HEK293 (cell line): ENCODE data around the gene PDCL3.

Experiments used
- CTCF ChIA-PET: fragments of 350-600 bp; formaldehyde crosslinking; extraction: SDS; loops from one replicate; lab custom pipeline; 2021; ENCODE audit warnings: antibody characterized with exemption; lab: Yijun Ruan, JAX
- POLR2A ChIA-PET: fragments of 300-600 bp; formaldehyde crosslinking; extraction: SDS; loops from one replicate; lab custom pipeline; 2020; ENCODE audit warnings: antibody characterized with exemption, inconsistent platforms; lab: Yijun Ruan, JAX
- H3K27ac ChIP-seq: fragments of 200-500 bp; sonication (Bioruptor generic); 2 replicates; pipeline ENCODE4 v1.5.1; 2014; ENCODE audit warnings: low read depth, low read length, control low read depth, inconsistent platforms; ENCODE audit errors: extremely low read depth
- H3K36me3 ChIP-seq, 2 experiments: fragments of 200-500 bp in 1 of 2; sonication (Bioruptor generic) in 1 of 2; 1 replicate in 1 of 2; 2 replicates in 1 of 2; pipeline ENCODE4 v1.5.1; 2014 to 2017; ENCODE audit warnings: inconsistent platforms in 2 of 2, low read length in 2 of 2; ENCODE audit not compliant: control insufficient read depth in 2 of 2, insufficient read depth in 1 of 2
- H3K4me1 ChIP-seq: fragments of 200-500 bp; sonication (Bioruptor generic); 2 replicates; pipeline ENCODE4 v1.5.1; 2014; ENCODE audit warnings: mild to moderate bottlenecking, low read length, inconsistent platforms; ENCODE audit not compliant: control insufficient read depth, insufficient read depth
- H3K4me3 ChIP-seq: 2 replicates; pipeline ENCODE4 v1.5.1; 2011; ENCODE audit warnings: low read depth, mild to moderate bottlenecking, control low read depth, low read length, moderate library complexity
- H3K9me3 ChIP-seq: fragments of 200-500 bp; sonication (Bioruptor generic); 2 replicates; pipeline ENCODE4 v1.5.1; 2014; ENCODE audit warnings: low read depth, low read length, inconsistent platforms; ENCODE audit not compliant: control insufficient read depth, insufficient read depth
- KLF10 ChIP-seq: fragments of 450-650 bp; IDR thresholded peaks from 2 replicates; pipeline ENCODE4 v1.5.1; 2018; ENCODE audit warnings: missing biosample characterization, mild to moderate bottlenecking, missing genetic modification characterization
- KLF16 ChIP-seq: fragments of 450-650 bp; formaldehyde crosslinking; IDR thresholded peaks from 2 replicates; pipeline ENCODE4 v1.5.1; 2017; ENCODE audit warnings: missing biosample characterization, missing genetic modification characterization
- PRDM1 ChIP-seq: fragments of 450-650 bp; formaldehyde crosslinking; IDR thresholded peaks from 2 replicates; pipeline ENCODE4; 2016; ENCODE audit warnings: missing biosample characterization, missing genetic modification characterization
- SP2 ChIP-seq: fragments of 450-650 bp; formaldehyde crosslinking; IDR thresholded peaks from 2 replicates; pipeline ENCODE4 v1.5.1; 2016; ENCODE audit warnings: missing biosample characterization, missing genetic modification characterization
- ZBTB1 ChIP-seq: fragments of 450-650 bp; formaldehyde crosslinking; IDR thresholded peaks from 2 replicates; pipeline ENCODE4 v1.5.1; 2016; ENCODE audit warnings: missing biosample characterization, missing genetic modification characterization
- ZFHX2 ChIP-seq: fragments of 450-650 bp; formaldehyde crosslinking; conservative IDR thresholded peaks from 2 replicates; pipeline ENCODE4 v1.5.1; 2016; ENCODE audit warnings: missing biosample characterization, missing genetic modification characterization
- ZNF10 ChIP-seq: fragments of 450-650 bp; formaldehyde crosslinking; IDR thresholded peaks from 2 replicates; pipeline ENCODE4 v1.5.1; 2017; ENCODE audit warnings: missing biosample characterization, missing genetic modification characterization
- ZNF133 ChIP-seq: fragments of 450-650 bp; formaldehyde crosslinking; IDR thresholded peaks from 2 replicates; pipeline ENCODE4 v1.5.1; 2016; ENCODE audit warnings: missing biosample characterization, missing genetic modification characterization
- ZNF16 ChIP-seq: fragments of 450-650 bp; formaldehyde crosslinking; IDR thresholded peaks from 2 replicates; pipeline ENCODE4 v1.5.1; 2016; ENCODE audit warnings: low read depth, missing biosample characterization, missing genetic modification characterization
- ZNF202 ChIP-seq: fragments of 450-650 bp; formaldehyde crosslinking; IDR thresholded peaks from 2 replicates; pipeline ENCODE4 v1.5.1; 2016; ENCODE audit warnings: missing biosample characterization, missing genetic modification characterization, borderline replicate concordance
- ZNF24 ChIP-seq: fragments of 450-650 bp; formaldehyde crosslinking; IDR thresholded peaks from 2 replicates; pipeline ENCODE4 v1.5.1; 2016; ENCODE audit warnings: missing biosample characterization, missing genetic modification characterization
- ZNF366 ChIP-seq: fragments of 450-650 bp; formaldehyde crosslinking; conservative IDR thresholded peaks from 2 replicates; pipeline ENCODE4 v1.5.1; 2016; ENCODE audit warnings: missing biosample characterization, missing genetic modification characterization
- ZNF394 ChIP-seq: fragments of 450-650 bp; formaldehyde crosslinking; IDR thresholded peaks from 2 replicates; pipeline ENCODE4 v1.5.1; 2016; ENCODE audit warnings: missing biosample characterization, missing genetic modification characterization, mild to moderate bottlenecking, moderate library complexity, borderline replicate concordance
- ZNF558 ChIP-seq: fragments of 450-650 bp; formaldehyde crosslinking; IDR thresholded peaks from 2 replicates; pipeline ENCODE4 v1.5.1; 2016; ENCODE audit warnings: missing biosample characterization, missing genetic modification characterization
- ZNF626 ChIP-seq: fragments of 450-650 bp; sonication (Bioruptor Pico); formaldehyde crosslinking; IDR thresholded peaks from 2 replicates; pipeline ENCODE4 v1.5.1; 2018; ENCODE audit warnings: missing biosample characterization, missing genetic modification characterization, inconsistent platforms
- ZNF660 ChIP-seq: fragments of 450-650 bp; IDR thresholded peaks from 2 replicates; pipeline ENCODE4 v1.5.1; 2018; ENCODE audit warnings: missing biosample characterization, mild to moderate bottlenecking, missing genetic modification characterization
- ZNF670 ChIP-seq: fragments of 450-650 bp; formaldehyde crosslinking; IDR thresholded peaks from 2 replicates; pipeline ENCODE4 v1.5.1; 2016; ENCODE audit warnings: missing biosample characterization, missing genetic modification characterization, low read depth
- ZNF707 ChIP-seq: fragments of 450-650 bp; formaldehyde crosslinking; IDR thresholded peaks from 2 replicates; pipeline ENCODE4 v1.5.1; 2016; ENCODE audit warnings: missing biosample characterization, missing genetic modification characterization
- ZNF747 ChIP-seq: fragments of 450-650 bp; formaldehyde crosslinking; IDR thresholded peaks from 2 replicates; pipeline ENCODE4 v1.5.1; 2016; ENCODE audit warnings: missing biosample characterization, missing genetic modification characterization
- ZNF777 ChIP-seq: fragments of 450-650 bp; formaldehyde crosslinking; IDR thresholded peaks from 2 replicates; pipeline ENCODE4 v1.5.1; 2017; ENCODE audit warnings: missing biosample characterization, missing genetic modification characterization, borderline replicate concordance
- ZSCAN30 ChIP-seq: fragments of 450-650 bp; IDR thresholded peaks from 2 replicates; pipeline ENCODE4 v1.5.1; 2018; ENCODE audit warnings: missing biosample characterization, mild to moderate bottlenecking, missing genetic modification characterization, moderate library complexity
- TF ChIP-seq, protein P1 (sequence below): sonication (generic); formaldehyde crosslinking; IDR thresholded peaks from 2 replicates; pipeline ENCODE4 v1.8.1; 2022; ENCODE audit warnings: mild to moderate bottlenecking, moderate library complexity, missing genetic modification reagents
- TF ChIP-seq, protein P2 (sequence below): IDR thresholded peaks from 2 replicates; pipeline ENCODE4 v1.6.1; 2011; ENCODE audit warnings: mild to moderate bottlenecking, low read depth, low read length, borderline replicate concordance
- TF ChIP-seq, protein P3 (sequence below): fragments of 450-650 bp; formaldehyde crosslinking; IDR thresholded peaks from 2 replicates; pipeline ENCODE4 v1.5.1; 2017; ENCODE audit warnings: missing biosample characterization, missing genetic modification characterization
- TF ChIP-seq, protein P4 (sequence below): fragments of 450-650 bp; formaldehyde crosslinking; IDR thresholded peaks from 2 replicates; pipeline ENCODE4 v1.5.0; 2017; ENCODE audit warnings: missing biosample characterization, missing genetic modification characterization, borderline replicate concordance

The PDCL3 gene

DNA sequence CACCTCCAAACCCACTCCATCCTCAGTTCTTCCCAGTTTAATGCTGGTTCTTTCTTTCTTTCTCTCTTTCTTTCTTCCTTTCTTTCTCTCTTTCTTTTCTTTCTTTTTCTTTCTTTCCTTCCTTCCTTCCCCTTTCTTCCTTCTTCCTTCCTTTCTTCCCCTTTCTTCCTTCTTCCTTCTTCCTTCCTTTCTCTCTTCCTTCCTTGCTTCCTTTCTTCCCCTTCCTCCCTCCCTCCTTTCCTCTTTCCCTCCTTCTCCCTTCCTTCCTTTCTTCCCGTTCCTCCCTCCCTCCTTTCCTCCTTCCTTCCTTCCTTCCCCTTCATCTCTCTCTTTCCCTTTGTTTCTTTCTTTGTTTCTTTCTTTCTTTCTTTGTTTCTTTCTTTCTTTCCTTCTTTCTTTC, 50.9 kb downstream of the PDCL3 start:
- no peak overlapping the region for H3K4me3 ChIP-seq
- H3K36me3 ChIP-seq, result no peaks in the 10 kb centered on the region
- H3K27ac ChIP-seq, result no peak overlapping the region
- H3K4me1 ChIP-seq, result no peaks in the 10 kb centered on the region
- TF ChIP-seq ZNF777 (tag by site-specific recombination), result no peak
- no peak for TF ChIP-seq ZNF707 (tag by site-specific recombination)
- peak; percentile 49; the same call in 1 of the 2 replicates for TF ChIP-seq PRDM1 (tag by site-specific recombination)
- peak; percentile 97 for TF ChIP-seq ZNF366 (tag by site-specific recombination)
- H3K9me3 ChIP-seq, result no peaks in the 10 kb centered on the region
- CTCF ChIA-PET, result interaction anchor here (0.6 kb wide), 1 partner anchor 84 kb away, joined by 7 read pairs; no protein-coding TSS in a partner anchor
- POLR2A ChIA-PET, result no interaction called here

DNA sequence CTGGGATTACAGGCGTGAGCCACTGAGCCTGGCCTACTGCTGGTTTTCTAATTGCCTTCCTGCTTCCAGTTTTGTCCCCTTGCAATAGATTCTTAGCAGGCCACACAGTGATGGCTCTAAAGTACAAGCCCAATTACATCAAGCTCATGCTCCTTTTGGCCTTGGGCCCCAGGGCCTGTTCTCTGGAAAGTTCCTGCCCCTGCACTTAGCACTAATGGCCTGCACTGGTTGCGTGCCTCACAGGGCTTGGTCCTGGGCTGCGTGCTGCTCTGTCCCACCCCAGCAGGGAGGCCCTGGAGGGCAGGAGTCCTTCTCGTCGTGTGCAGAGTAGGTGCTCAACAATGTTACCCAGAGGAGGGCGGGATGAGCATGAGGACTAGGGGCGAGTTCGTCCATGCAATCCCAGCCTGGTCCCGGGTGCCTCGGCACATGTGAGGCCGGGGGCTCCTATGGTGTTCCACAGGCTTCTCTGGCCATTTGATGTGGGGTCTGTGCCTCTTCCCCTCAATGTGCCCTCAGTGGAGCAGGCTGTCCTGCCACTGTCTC, 51.7 kb downstream of the PDCL3 start:
- no peak overlapping the region for H3K27ac ChIP-seq
- H3K4me3 ChIP-seq, result no peak overlapping the region
- CTCF ChIA-PET, result interaction anchor here (0.6 kb wide), 1 partner anchor 85 kb away, joined by 7 read pairs; no protein-coding TSS in a partner anchor
- no peaks in the 10 kb centered on the region for H3K9me3 ChIP-seq
- POLR2A ChIA-PET, result no interaction called here
- TF ChIP-seq, protein P1, sequence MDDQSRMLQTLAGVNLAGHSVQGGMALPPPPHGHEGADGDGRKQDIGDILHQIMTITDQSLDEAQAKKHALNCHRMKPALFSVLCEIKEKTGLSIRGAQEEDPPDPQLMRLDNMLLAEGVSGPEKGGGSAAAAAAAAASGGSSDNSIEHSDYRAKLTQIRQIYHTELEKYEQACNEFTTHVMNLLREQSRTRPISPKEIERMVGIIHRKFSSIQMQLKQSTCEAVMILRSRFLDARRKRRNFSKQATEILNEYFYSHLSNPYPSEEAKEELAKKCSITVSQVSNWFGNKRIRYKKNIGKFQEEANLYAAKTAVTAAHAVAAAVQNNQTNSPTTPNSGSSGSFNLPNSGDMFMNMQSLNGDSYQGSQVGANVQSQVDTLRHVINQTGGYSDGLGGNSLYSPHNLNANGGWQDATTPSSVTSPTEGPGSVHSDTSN (CRISPR knock-in tag), result no peak
- TF ChIP-seq ZNF558 (tag by site-specific recombination) (no peak), ZNF670 (tag by site-specific recombination) (no peak), ZBTB1 (tag by site-specific recombination) (no peak), ZNF202 (tag by site-specific recombination) (no peak), SP2 (tag by site-specific recombination) (no peak)
- TF ChIP-seq, protein P2, sequence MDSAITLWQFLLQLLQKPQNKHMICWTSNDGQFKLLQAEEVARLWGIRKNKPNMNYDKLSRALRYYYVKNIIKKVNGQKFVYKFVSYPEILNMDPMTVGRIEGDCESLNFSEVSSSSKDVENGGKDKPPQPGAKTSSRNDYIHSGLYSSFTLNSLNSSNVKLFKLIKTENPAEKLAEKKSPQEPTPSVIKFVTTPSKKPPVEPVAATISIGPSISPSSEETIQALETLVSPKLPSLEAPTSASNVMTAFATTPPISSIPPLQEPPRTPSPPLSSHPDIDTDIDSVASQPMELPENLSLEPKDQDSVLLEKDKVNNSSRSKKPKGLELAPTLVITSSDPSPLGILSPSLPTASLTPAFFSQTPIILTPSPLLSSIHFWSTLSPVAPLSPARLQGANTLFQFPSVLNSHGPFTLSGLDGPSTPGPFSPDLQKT, result no peak
- no peaks in the 10 kb centered on the region for H3K36me3 ChIP-seq
- no peaks in the 10 kb centered on the region for H3K4me1 ChIP-seq

DNA sequence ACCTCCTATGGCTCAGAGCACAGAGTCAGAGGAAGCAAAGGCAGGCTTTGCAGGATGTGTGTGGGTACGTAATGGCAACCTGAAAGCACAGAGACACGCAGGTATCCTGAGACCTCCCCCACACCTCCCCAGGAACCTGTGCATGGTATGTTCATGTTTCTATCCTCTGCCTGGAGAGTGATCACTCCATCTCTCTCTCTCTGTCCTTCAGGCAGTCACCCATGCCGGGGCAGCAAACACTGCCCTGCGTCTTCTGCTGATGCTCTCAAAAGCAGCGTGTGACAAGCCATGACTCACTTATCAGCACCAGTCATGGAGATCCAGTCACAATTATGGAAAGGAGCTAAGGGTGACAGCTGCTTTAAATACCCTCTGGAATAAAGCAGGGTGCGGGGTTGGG, 52.7 kb downstream of the PDCL3 start:
- H3K9me3 ChIP-seq, result no peaks in the 10 kb centered on the region
- H3K4me1 ChIP-seq, result no peaks in the 10 kb centered on the region
- CTCF ChIA-PET, result interaction anchor here (1.2 kb wide), 1 partner anchor 9 kb away, joined by 4 read pairs; no protein-coding TSS in a partner anchor
- no peak overlapping the region for H3K27ac ChIP-seq
- POLR2A ChIA-PET, result no interaction called here
- H3K36me3 ChIP-seq, result no peaks in the 10 kb centered on the region
- H3K4me3 ChIP-seq, result no peak overlapping the region
- TF ChIP-seq KLF10 (tag by site-specific recombination) (no peak), ZNF670 (tag by site-specific recombination) (no peak), KLF16 (no peak), SP2 (tag by site-specific recombination) (no peak), ZNF626 (tag by site-specific recombination) (no peak), ZNF133 (no peak), ZSCAN30 (no peak), ZNF16 (tag by site-specific recombination) (no peak), ZNF660 (no peak), ZFHX2 (no peak), ZNF202 (tag by site-specific recombination) (no peak), ZNF394 (tag by site-specific recombination) (no peak), ZNF747 (tag by site-specific recombination) (no peak), ZNF24 (tag by site-specific recombination) (no peak), ZNF10 (no peak)
- TF ChIP-seq, protein P3, sequence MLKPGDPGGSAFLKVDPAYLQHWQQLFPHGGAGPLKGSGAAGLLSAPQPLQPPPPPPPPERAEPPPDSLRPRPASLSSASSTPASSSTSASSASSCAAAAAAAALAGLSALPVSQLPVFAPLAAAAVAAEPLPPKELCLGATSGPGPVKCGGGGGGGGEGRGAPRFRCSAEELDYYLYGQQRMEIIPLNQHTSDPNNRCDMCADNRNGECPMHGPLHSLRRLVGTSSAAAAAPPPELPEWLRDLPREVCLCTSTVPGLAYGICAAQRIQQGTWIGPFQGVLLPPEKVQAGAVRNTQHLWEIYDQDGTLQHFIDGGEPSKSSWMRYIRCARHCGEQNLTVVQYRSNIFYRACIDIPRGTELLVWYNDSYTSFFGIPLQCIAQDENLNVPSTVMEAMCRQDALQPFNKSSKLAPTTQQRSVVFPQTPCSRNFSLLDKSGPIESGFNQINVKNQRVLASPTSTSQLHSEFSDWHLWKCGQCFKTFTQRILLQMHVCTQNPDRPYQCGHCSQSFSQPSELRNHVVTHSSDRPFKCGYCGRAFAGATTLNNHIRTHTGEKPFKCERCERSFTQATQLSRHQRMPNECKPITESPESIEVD, result no peak
- TF ChIP-seq, protein P4, sequence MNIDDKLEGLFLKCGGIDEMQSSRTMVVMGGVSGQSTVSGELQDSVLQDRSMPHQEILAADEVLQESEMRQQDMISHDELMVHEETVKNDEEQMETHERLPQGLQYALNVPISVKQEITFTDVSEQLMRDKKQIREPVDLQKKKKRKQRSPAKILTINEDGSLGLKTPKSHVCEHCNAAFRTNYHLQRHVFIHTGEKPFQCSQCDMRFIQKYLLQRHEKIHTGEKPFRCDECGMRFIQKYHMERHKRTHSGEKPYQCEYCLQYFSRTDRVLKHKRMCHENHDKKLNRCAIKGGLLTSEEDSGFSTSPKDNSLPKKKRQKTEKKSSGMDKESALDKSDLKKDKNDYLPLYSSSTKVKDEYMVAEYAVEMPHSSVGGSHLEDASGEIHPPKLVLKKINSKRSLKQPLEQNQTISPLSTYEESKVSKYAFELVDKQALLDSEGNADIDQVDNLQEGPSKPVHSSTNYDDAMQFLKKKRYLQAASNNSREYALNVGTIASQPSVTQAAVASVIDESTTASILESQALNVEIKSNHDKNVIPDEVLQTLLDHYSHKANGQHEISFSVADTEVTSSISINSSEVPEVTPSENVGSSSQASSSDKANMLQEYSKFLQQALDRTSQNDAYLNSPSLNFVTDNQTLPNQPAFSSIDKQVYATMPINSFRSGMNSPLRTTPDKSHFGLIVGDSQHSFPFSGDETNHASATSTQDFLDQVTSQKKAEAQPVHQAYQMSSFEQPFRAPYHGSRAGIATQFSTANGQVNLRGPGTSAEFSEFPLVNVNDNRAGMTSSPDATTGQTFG (tag by site-specific recombination), result no peak
